Measurements from ENCODE around the gene PLEKHA1.

The PLEKHA1 gene

GRCh38 chr10:122374237-122374858 is at the start of gene PLEKHA1:
Gene PLEKHA1, plus strand, starts transcription at chr10:122374708. Its CDS starts 18,493 bp downstream, at chr10:122393201.
- DNase-seq: no peak

- no peak for DNase-seq
Observed at GRCh38 chr10:122325235-122325634, 49.3 kb upstream of the PLEKHA1 start.

GRCh38 chr10:122326385-122326784 is 48.1 kb upstream of the PLEKHA1 start:
- no peak for DNase-seq

GRCh38 chr10:122326806-122327205 is 47.7 kb upstream of the PLEKHA1 start:
- no peak for DNase-seq

- DNase-seq: no peak
Observed at GRCh38 chr10:122327237-122328206, 47.0 kb upstream of the PLEKHA1 start.

- no peak for DNase-seq
Observed at GRCh38 chr10:122328676-122329075, 45.8 kb upstream of the PLEKHA1 start.

GRCh38 chr10:122329416-122329815 is 45.1 kb upstream of the PLEKHA1 start:
- DNase-seq: no peak

GRCh38 chr10:122331100-122331499 is 43.4 kb upstream of the PLEKHA1 start:
- DNase-seq: no peak

GRCh38 chr10:122331615-122332446 is 42.7 kb upstream of the PLEKHA1 start:
- no peak for DNase-seq

GRCh38 chr10:122333037-122333436 is 41.5 kb upstream of the PLEKHA1 start:
- DNase-seq: no peak

GRCh38 chr10:122336332-122336731 is 38.2 kb upstream of the PLEKHA1 start:
- no peak for DNase-seq

- DNase-seq: no peak
Observed at GRCh38 chr10:122336961-122337360, 37.5 kb upstream of the PLEKHA1 start.

GRCh38 chr10:122338609-122339441 is 35.7 kb upstream of the PLEKHA1 start:
- DNase-seq: no peak

GRCh38 chr10:122341141-122341810 is 33.2 kb upstream of the PLEKHA1 start:
- DNase-seq: no peak

GRCh38 chr10:122342293-122343134 is 32.0 kb upstream of the PLEKHA1 start:
- peak; percentile 60 for DNase-seq

GRCh38 chr10:122343135-122343800 is 31.2 kb upstream of the PLEKHA1 start:
- no peak for DNase-seq

GRCh38 chr10:122343936-122344335 is 30.6 kb upstream of the PLEKHA1 start:
- DNase-seq: no peak

- no peak for DNase-seq
Observed at GRCh38 chr10:122344741-122345258, 29.7 kb upstream of the PLEKHA1 start.

- no peak for DNase-seq
Observed at GRCh38 chr10:122346326-122346950, 28.1 kb upstream of the PLEKHA1 start.
